GM18511 (cell line): ENCODE data around the gene TEAD1.

Experiments used
- ATAC-seq: cut with Tn5 transposase; IDR thresholded peaks from one replicate; pipeline ENCODE4 v1.9.1; 2021; ENCODE audit warnings: mild to moderate bottlenecking, moderate library complexity; ENCODE audit not compliant: unreplicated experiment

The TEAD1 gene

DNA sequence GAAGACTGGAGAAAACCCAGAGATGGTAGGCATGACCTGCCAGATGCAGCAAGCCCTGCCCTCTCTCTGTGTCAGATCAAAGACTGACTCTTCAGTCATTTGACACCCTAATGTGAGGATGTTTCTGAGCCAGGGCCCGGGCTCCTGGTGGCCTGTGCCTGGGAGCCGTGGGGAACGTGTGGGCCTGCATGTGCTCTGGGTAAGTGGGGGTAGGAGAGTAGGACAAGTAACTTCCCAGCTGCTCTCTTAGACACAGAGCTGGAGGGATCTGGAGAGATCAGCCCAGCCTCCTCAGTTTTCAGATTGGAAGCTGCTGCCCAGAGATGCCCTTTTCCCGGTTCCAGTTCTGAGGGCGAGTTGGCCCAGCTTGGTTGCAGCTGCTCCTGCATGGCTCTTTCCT is 110.8 kb downstream of the TEAD1 start:
- ATAC-seq: no peak

GRCh38 chr11:12785901-12786300 is 111.7 kb downstream of the TEAD1 start:
- ATAC-seq: no peak

- no peak for ATAC-seq
Measured at GRCh38 chr11:12786450-12786849, 112.2 kb downstream of the TEAD1 start.

DNA sequence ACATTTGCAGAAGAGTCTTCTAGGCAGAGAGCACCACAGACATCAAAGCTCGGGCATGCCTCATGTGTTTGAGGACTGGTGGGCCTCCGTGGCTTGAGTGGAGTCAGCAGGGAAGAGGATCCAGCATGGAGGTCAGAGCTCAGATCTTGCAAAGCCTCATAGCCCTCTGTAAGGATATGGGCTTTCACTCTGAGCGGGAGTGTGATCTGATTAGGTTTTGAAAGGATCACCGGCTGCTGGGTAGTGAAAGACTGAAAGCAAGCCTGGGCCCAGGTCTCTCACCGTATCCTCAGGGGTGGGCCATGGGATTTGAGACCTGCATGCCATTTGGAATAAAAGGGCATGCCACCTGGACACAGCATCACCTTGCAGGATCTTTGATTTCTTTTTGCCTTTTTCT is 112.7 kb downstream of the TEAD1 start:
- no peak for ATAC-seq

- ATAC-seq: no peak
Measured at GRCh38 chr11:12787847-12788246, 113.6 kb downstream of the TEAD1 start.

- ATAC-seq: no peak
Measured at GRCh38 chr11:12789054-12789453, 114.8 kb downstream of the TEAD1 start.

- ATAC-seq: no peak
Measured at GRCh38 chr11:12789596-12790215, 115.5 kb downstream of the TEAD1 start.

DNA sequence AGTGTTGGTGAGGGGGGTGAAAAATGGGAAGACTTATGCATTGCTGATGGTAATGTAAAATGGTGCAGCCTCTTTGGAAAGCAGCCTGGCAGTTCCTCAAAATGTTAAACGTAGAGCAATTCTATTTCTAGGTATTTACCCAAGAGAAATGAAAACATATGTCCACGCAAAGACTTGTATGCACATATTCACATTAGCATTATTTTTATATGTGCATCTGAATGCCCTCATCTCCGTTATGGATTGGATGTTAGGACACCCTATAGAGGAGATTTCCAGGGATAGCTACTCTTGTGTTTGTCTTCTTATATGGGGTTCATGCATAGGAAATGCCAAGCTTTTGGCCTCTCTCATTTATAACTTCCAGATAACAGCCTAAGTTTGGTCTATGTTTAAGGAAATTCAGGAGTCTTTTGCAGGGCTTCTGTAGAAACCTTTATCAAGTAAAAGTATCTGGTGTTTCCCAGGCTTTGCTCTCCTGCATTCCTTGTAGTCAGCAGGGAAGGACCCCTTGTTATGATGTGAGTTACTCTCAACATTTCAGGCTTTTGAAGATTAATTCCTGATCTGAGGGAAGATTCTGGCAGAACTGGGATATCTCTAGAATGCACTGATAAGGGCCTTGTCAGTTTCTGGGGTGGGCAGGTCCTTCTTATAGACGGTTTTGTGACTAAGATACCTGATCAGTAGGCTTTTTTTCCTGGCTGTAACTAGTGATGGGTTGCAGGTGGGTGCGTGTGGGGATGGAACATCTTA is 116.8 kb downstream of the TEAD1 start:
- ATAC-seq: no peak

DNA sequence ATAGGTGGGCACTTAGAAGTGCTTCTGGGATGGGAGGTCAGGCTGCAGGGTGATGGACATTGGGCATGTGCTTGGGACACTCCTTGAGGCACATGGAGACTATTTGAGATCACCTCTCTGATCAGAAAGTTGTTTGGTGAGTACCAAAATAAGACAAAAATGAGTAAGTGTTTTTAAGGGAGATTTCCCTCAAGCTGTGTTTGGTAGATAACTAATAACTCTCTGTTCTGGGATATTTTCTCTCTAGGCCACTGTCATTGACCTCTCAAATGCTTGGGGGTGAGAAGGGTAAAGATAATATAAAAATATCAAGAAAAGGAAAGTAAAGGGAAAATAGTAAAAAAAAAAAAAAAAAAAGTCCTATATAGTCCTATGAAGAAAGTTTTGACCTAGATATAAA is 117.8 kb downstream of the TEAD1 start:
- ATAC-seq: no peak

DNA sequence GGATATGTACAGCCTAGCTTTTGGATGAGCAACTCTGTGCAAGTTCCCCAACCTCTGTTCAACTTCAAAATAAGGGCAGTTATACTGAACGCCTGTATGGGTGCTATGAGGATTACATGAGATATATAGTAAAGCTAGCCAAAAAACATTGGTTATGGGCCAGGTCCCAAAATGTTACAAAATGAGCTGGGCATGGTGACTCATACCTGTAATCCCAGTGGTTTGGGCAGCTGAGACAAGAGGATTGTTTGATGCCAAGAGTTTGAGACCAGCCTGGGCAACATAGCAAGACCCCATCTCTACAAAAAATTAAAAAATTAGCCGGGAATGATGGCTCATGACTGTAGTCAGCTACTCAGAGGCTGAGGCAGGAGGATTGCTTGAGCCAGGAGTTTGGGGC is 118.4 kb downstream of the TEAD1 start:
- no peak for ATAC-seq

- no peak for ATAC-seq
Measured at GRCh38 chr11:12793065-12793464, 118.8 kb downstream of the TEAD1 start.

GRCh38 chr11:12793506-12793905 is 119.3 kb downstream of the TEAD1 start:
- ATAC-seq: no peak

DNA sequence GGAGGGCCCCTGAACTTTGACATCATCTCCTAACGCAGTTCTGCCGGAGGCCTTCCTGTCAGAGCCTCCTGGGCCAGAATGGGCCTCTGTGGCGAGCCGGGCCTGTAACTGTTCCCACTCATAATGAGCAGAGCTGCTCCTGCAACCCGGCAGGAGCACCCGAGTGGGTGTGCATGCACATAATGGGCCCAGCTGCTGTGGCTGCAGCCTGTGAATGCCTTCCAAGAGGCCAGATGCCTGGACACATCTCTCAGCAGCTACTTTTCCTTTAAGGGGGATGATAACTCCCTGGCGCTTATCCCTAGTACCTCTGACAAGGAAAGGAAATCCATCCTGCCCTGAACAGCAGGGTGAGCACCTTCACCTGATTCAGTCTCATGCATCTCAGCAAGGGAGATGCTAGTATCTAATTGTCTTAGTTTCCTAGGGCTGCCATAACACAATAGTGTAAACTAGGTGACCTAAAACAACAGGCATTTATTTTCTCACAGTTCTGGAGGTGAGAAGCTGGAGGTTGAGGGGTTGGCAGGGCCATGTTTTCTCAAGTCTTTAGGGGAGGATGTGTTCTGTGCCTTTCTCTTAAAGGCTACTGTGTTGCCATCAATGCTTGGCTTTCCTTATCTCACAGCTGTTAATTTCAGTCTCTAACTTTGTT is 120.5 kb downstream of the TEAD1 start:
- ATAC-seq: no peak

GRCh38 chr11:12797996-12798395 is 123.8 kb downstream of the TEAD1 start:
- ATAC-seq: no peak

DNA sequence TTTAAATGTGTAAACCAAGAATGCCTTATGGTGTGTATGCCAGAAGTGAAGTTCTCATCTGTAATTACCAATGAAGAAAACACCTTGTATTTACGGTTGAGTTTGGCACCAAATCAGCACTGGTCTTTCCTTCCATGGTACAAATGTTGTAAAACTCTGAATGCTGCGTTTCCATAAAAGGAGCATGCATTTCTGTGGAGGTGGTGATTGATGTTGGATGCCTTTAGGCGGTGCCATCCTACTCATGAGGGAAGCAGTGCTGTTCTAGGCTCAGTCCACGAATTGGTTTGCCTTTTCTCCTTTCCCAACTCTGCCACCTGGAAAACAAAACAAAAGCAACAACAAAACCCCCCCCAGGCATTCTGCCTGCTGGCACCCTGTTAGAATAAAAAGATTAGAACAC is 124.4 kb downstream of the TEAD1 start:
- no peak for ATAC-seq

DNA sequence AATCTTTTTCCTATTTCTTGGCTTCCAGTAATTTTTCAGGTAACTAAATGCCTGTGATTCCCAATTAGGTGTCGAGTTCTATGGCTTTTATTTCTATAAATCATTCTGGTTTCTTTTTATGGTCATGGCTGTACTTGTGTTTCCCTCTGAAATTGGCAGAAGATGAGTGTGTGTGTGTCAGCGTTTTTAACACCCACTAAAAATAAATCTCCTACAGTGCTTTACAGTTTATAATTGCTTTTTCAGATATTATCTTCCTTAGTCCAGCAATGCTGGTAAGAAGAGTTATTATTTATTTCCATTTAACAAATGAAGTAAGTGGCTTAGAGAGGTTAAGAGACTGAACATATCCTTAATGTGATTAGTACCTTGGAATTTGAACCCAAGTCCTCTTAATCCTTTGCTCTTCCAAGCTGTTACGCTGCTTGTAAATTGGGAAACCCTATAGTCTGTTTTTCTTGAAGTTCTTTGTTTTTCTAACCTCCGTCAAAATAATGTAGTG is 125.2 kb downstream of the TEAD1 start:
- no peak for ATAC-seq

DNA sequence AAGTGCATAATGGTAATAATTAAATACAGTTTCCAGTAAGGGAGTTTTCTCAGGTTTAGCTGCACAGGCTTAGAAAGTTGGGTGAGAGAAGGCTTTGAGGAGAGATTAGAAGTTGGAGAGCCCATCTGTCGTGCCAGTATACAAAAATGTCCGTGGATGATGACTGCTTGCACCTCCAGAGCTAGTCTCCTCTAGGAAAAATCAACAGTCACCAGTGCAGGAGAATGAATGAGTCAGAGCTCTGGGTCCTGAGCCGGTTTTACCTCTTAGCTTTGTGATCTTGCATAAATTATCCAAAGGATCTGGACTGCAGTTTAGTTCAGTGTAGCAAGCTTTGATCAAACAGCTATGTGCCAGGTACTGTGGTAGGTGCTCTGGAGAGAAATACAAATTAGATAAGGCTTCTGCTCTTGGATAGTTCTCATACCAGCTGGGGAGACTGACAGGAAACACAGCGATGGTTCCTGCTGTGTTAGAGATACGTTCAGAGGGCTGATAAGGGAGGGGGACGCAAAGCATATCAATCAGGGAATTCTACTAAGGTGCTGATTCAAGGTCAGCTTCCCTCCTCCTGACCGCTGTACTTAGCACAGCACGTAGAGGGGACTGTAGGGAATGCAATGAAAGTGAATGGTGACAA is 125.9 kb downstream of the TEAD1 start:
- ATAC-seq: no peak

- no peak for ATAC-seq
Measured at GRCh38 chr11:12800871-12801270, 126.7 kb downstream of the TEAD1 start.

GRCh38 chr11:12801976-12802375 is 127.8 kb downstream of the TEAD1 start:
- ATAC-seq: no peak

DNA sequence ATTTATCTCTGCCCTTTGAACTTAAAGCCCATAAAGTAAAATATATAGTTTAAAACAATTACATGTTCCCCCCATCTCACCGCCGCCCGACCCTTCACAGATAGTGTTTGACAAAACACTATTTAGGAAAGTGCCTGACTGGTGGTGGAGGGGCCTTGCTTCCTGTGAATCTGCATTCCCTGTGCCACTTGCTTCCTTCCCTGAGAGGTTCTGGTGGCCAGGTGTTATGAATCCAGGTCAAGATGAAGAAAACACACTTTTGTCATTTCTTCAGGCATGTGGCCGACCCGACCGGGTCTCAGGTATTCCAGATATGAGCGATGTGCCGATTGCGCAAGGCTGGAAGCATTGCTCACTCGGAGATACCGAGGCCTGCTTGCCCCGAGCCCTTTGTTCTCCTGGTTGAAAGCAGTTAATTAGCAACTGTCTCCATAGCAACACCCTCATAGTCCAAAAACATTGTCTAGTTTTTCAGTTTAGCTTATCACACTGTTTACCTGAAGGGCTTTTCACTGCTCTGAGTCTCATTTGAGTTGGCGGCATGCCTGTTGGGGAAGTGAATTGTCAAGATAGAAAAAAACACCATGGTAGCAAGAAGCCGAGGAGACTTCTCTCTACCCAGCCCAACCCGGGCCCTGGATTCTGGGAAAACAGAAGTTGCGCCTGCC is 128.3 kb downstream of the TEAD1 start:
- no peak for ATAC-seq
